Uterus (tissue), 2 donors: ENCODE measurements around the gene DHX30.

Experiments
- CTCF ChIP-seq, 4 experiments: fragments of 200-600 bp in 2 of 4; fragments of 450-650 bp in 2 of 4; sonication (generic) in 2 of 4; IDR thresholded peaks; one replicate each; pipeline ENCODE4 v1.5.1; 2016 to 2019; ENCODE audit warnings: antibody characterized with exemption in 4 of 4, mild to moderate bottlenecking in 2 of 4, moderate library complexity in 1 of 4
- POLR2A ChIP-seq, 2 donors: fragments of 450-650 bp; IDR thresholded peaks; one replicate each; pipeline ENCODE4 v1.6.1; 2016; ENCODE audit warnings: antibody characterized with exemption in 2 of 2, mild to moderate bottlenecking in 1 of 2, moderate library complexity in 1 of 2

GRCh38 chr3:47804577-47804976 lies 1.6 kb downstream of the DHX30 start:
- no peak for TF ChIP-seq CTCF (IDR thresholded peaks at IDR 0.05)
- TF ChIP-seq POLR2A (IDR thresholded peaks at IDR 0.05): no peak
